PC-3 (cell line): Measurements from ENCODE around the gene CCDC91. TPM values are rescaled to one million over a fixed set of nuclear protein-coding genes. Genes with fewer than 3 reads are reported as not detected.

Experiments
- ATAC-seq: fragments of 200-7000 bp; cut with Tn5 transposase; 2 replicates; pipeline ENCODE4 v1.9.1; 2020; ENCODE audit warnings: mild to moderate bottlenecking, moderate library complexity
- BruUV-seq: library from RNA; stranded (reverse); fragments of 400-500 nt; replicated peaks from 2 replicates; lab custom pipeline; 2021; lab: Mats Ljungman, UMichigan
- CTCF ChIA-PET: fragments of 300-600 bp; sonication (Branson Sonifier 250); formaldehyde crosslinking; loops from one replicate; lab custom pipeline; 2022; ENCODE audit warnings: antibody characterized with exemption; lab: Charles Lee
- POLR2A ChIA-PET: fragments of 300-600 bp; sonication (Branson Sonifier 250); formaldehyde crosslinking; loops from one replicate; lab custom pipeline; 2022; ENCODE audit warnings: antibody characterized with exemption; ENCODE audit not compliant: unreplicated experiment; lab: Charles Lee
- DNase-seq: peaks from one replicate; pipeline ENCODE4 v3.0.0-alpha.2; 2015
- H2AFZ ChIP-seq: fragments of 300-600 bp; sonication (generic); 2 replicates; pipeline ENCODE4 v1.6.0; 2016; ENCODE audit warnings: antibody characterized with exemption, low read length
- H3F3A ChIP-seq: fragments of 300-600 bp; sonication (generic); one replicate; pipeline ENCODE4 v1.6.0; 2017; ENCODE audit warnings: antibody characterized with exemption, low read length, control low read depth, mild to moderate bottlenecking; ENCODE audit not compliant: unreplicated experiment
- H3K27ac ChIP-seq: fragments of 300-600 bp; sonication (generic); 2 replicates; pipeline ENCODE4 v1.5.1; 2016; ENCODE audit warnings: mild to moderate bottlenecking, low read length
- H3K27me3 ChIP-seq: fragments of 300-600 bp; sonication (generic); 2 replicates; pipeline ENCODE4 v1.6.1; 2016; ENCODE audit warnings: low read length, mixed read lengths
- H3K36me3 ChIP-seq: fragments of 300-600 bp; sonication (generic); 2 replicates; pipeline ENCODE4 v1.6.1; 2016; ENCODE audit warnings: low read depth, mixed run types, low read length, mixed read lengths
- H3K4me1 ChIP-seq: fragments of 300-600 bp; sonication (generic); 2 replicates; pipeline ENCODE4 v1.5.1; 2016; ENCODE audit warnings: low read length; ENCODE audit not compliant: insufficient read depth
- H3K4me2 ChIP-seq: fragments of 300-600 bp; sonication (generic); 2 replicates; pipeline ENCODE4 v1.6.0; 2016; ENCODE audit warnings: low read length
- H3K4me3 ChIP-seq: fragments of 300-600 bp; sonication (generic); 2 replicates; pipeline ENCODE4 v1.5.1; 2016; ENCODE audit warnings: mild to moderate bottlenecking, low read length, mixed read lengths
- H3K79me2 ChIP-seq: fragments of 300-600 bp; sonication (generic); 2 replicates; pipeline ENCODE4 v1.6.1; 2017; ENCODE audit warnings: low read length, mixed read lengths
- H3K9ac ChIP-seq: fragments of 300-600 bp; sonication (generic); 2 replicates; pipeline ENCODE4 v1.6.0; 2016; ENCODE audit warnings: mild to moderate bottlenecking, low read length
- H3K9me2 ChIP-seq: fragments of 300-600 bp; sonication (generic); replicated peaks from 2 replicates; pipeline ENCODE4 v1.6.1; 2016; ENCODE audit warnings: mixed run types, low read length, mixed read lengths
- H3K9me3 ChIP-seq: fragments of 300-600 bp; sonication (generic); 2 replicates; pipeline ENCODE4 v1.6.1; 2016; ENCODE audit warnings: low read length, mixed read lengths
- H4K20me1 ChIP-seq: fragments of 300-600 bp; sonication (generic); 2 replicates; pipeline ENCODE4 v1.6.1; 2016; ENCODE audit warnings: low read length, mixed read lengths
- EZH2 ChIP-seq: fragments of 300-600 bp; sonication (generic); IDR thresholded peaks from one replicate; pipeline ENCODE4 v1.6.1; 2017; ENCODE audit warnings: antibody characterized with exemption, mild to moderate bottlenecking, low read length; ENCODE audit not compliant: unreplicated experiment
- EZH2phosphoT487 ChIP-seq: fragments of 300-600 bp; sonication (generic); IDR thresholded peaks from 2 replicates; pipeline ENCODE4 v1.6.1; 2018; ENCODE audit warnings: mild to moderate bottlenecking, antibody characterized with exemption, low read length, borderline replicate concordance
- intact Hi-C: fragments of 100-400 bp; cut with micrococcal nuclease; formaldehyde crosslinking; loops from 2 replicates; pipeline ENCODE4 v1.9.0; 2023
- total RNA-seq: library from RNA; depleted of rRNA; stranded (reverse); fragments of >200 nt; gene quantifications from 2 replicates; pipeline ENCODE4 v1.2.3, GENCODE V29; 2014
- TF ChIP-seq, protein P1 (sequence below): fragments of 300-600 bp; sonication (generic); conservative IDR thresholded peaks from 2 replicates; pipeline ENCODE4 v1.5.1; 2017; ENCODE audit warnings: antibody characterized with exemption, low read depth, mild to moderate bottlenecking, low read length

The CCDC91 gene
- total RNA-seq, 1 experiment from 2014 or later = 15.7 TPM

DNA sequence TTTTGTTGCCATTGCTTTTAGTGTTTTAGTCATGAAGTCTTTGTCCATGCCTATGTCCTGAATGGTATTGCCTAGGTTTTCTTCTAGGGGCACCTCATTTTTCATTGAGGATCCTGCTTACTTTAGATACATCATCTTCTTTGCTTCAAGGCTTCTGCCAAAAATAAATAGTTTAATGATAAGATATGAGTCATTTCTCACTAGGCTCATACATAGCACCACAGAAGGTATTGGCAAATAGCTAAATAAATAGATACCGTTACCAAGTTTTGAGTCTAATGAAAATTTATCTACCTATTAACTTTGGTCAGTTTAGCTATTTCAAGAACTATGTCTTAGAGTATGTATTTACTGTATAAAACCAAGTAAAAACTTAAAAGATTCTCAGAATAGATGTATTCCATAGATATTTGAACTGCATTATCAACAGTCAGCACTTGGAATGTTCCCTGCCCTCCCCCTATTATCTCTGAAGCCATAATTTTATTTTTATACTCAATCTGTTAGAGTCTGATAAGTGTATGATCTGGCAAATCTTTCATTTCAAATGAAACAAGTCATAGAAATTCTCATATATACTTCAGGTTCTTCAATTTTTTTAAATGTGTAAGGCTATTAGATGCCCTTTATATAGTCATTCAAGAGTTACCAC lies 310.2 kb downstream of the CCDC91 start:
- H3K9me2 ChIP-seq = no peaks in the 10 kb centered on the region
- ATAC-seq = peak; percentile 30
- H4K20me1 ChIP-seq = no peaks in the 10 kb centered on the region
- TF ChIP-seq EZH2 = no peak
- TF ChIP-seq, protein P1, sequence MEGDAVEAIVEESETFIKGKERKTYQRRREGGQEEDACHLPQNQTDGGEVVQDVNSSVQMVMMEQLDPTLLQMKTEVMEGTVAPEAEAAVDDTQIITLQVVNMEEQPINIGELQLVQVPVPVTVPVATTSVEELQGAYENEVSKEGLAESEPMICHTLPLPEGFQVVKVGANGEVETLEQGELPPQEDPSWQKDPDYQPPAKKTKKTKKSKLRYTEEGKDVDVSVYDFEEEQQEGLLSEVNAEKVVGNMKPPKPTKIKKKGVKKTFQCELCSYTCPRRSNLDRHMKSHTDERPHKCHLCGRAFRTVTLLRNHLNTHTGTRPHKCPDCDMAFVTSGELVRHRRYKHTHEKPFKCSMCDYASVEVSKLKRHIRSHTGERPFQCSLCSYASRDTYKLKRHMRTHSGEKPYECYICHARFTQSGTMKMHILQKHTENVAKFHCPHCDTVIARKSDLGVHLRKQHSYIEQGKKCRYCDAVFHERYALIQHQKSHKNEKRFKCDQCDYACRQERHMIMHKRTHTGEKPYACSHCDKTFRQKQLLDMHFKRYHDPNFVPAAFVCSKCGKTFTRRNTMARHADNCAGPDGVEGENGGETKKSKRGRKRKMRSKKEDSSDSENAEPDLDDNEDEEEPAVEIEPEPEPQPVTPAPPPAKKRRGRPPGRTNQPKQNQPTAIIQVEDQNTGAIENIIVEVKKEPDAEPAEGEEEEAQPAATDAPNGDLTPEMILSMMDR = no peak
- no peak for TF ChIP-seq EZH2phosphoT487
- H3K79me2 ChIP-seq = no peaks in the 10 kb centered on the region
- peak; percentile 62 for DNase-seq
- H3K36me3 ChIP-seq = no peaks in the 10 kb centered on the region
- H3K27ac ChIP-seq = no peak overlapping the region
- intact Hi-C loops = no loop called here
- H3K4me1 ChIP-seq = peaks cover 26% of the 10 kb centered on the region
- ChIA-PET CTCF (interaction anchor here (0.6 kb wide), 1 partner anchor 752 kb away, joined by 3 read pairs; no protein-coding TSS in a partner anchor), POLR2A (interaction anchor here (0.6 kb wide), 1 partner anchor 738 kb away, joined by 3 read pairs; no protein-coding TSS in a partner anchor)
- peaks cover 8% of the 10 kb centered on the region for H3F3A ChIP-seq
- H3K9me3 ChIP-seq = no peaks in the 10 kb centered on the region
- no peak overlapping the region for H3K4me3 ChIP-seq
- no peaks in the 10 kb centered on the region for H3K27me3 ChIP-seq
- no peak overlapping the region; the same call in 1 of the 2 replicates for H3K4me2 ChIP-seq
- no TSS peak for BruUV-seq
- H3K9ac ChIP-seq = no peak overlapping the region
- no peak overlapping the region for H2AFZ ChIP-seq

DNA sequence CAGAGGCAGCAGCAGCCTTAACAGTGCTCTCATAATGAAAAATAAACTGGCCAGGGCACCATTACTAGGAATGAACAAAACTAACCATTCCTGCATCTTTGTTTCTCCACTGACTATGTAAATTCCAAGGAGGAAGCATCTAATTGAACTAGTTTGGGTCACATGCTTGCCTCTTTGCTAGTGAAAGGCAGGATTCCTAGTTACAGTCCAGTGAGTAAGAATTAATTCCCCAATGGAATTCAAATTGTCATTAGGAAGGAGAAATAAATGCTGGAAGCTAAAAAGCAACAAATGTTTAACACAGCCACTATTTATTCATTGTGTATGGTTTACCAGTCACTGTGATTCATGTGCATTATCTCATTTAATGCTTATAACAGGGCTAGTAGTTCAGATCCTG lies 316.0 kb downstream of the CCDC91 start:
- CTCF ChIA-PET = no interaction called here
- Histone ChIP-seq H2AFZ (no peak overlapping the region), H3K9me2 (no peaks in the 10 kb centered on the region), H3K4me1 (no peaks in the 10 kb centered on the region), H3F3A (no peaks in the 10 kb centered on the region), H3K9me3 (no peaks in the 10 kb centered on the region), H3K27me3 (no peaks in the 10 kb centered on the region), H3K27ac (no peak overlapping the region), H3K79me2 (no peaks in the 10 kb centered on the region), H3K4me2 (no peak overlapping the region), H3K9ac (no peak overlapping the region), H3K4me3 (no peak overlapping the region), H3K36me3 (no peaks in the 10 kb centered on the region), H4K20me1 (no peaks in the 10 kb centered on the region)
- intact Hi-C loops = no loop called here
- DNase-seq = no peak
- no peak for TF ChIP-seq EZH2phosphoT487
- TF ChIP-seq EZH2 = no peak
- TF ChIP-seq, protein P1 = no peak
- no TSS peak for BruUV-seq
- POLR2A ChIA-PET = no interaction called here
- ATAC-seq = no peak

DNA sequence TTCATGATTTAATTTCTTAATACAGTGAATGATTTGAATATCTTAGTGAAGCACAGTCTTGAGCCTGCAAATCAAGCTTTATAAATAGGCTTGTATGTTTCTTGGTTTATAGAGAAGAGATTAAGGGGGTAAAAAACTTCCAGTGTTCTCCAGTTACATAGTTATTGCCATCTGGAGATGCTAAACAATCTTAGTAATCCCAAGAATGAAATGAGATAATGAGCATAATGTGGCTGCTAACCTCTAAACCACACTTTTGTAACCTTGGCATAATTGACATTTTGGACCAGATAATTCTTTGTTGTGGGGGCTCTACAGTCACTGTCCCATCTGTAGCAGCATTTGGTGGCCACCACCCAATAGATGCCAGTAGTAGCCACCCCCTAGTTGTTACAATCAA lies 316.8 kb downstream of the CCDC91 start:
- no peaks in the 10 kb centered on the region for H3K9me2 ChIP-seq
- H3K36me3 ChIP-seq = no peaks in the 10 kb centered on the region
- H3K79me2 ChIP-seq = no peaks in the 10 kb centered on the region
- no peak overlapping the region for H2AFZ ChIP-seq
- no peaks in the 10 kb centered on the region for H3K9me3 ChIP-seq
- intact Hi-C loops = no loop called here
- ChIA-PET CTCF (no interaction called here), POLR2A (no interaction called here)
- H3K9ac ChIP-seq = no peak overlapping the region
- H3F3A ChIP-seq = no peaks in the 10 kb centered on the region
- H3K27ac ChIP-seq = no peak overlapping the region
- DNase-seq (no peak), ATAC-seq (no peak)
- H3K27me3 ChIP-seq = no peaks in the 10 kb centered on the region
- no TSS peak for BruUV-seq
- no peak overlapping the region for H3K4me2 ChIP-seq
- H3K4me1 ChIP-seq = no peaks in the 10 kb centered on the region
- no peaks in the 10 kb centered on the region for H4K20me1 ChIP-seq
- H3K4me3 ChIP-seq = no peak overlapping the region
- TF ChIP-seq, protein P1 = no peak
- no peak for TF ChIP-seq EZH2
- no peak for TF ChIP-seq EZH2phosphoT487
